Measurements from ENCODE around the gene SP1.
"Not testable (repeated sequence)": the region's sequence is repeated elsewhere in the genome, so short reads cannot be mapped to it uniquely, and the experiment has no call there.

SP1 gene

GRCh38 chr12:53365245-53365904 lies 14.6 kb upstream of the SP1 start:
- no peak for DNase-seq

GRCh38 chr12:53373554-53374133 lies 6.3 kb upstream of the SP1 start:
- DNase-seq, result peak; percentile 24

DNA sequence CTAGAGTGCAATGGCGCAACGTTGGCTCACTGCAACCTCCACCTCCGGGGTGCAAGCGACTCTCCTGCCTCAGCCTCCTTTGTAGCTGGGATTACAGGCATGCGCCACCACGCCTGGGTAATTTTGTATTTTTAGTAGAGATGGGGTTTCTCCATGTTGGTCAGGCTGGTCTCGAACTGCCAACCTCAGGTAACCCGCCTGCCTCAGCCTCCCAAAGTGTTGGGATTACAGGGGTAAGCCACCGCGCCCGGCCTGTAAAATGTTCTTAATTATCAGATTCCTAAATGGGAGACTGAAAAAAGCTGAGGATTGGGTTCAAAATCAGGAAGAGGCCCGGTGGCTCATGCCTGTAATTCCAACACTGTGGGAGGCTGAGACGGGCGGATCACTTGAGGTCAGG lies 5.7 kb upstream of the SP1 start:
- DNase-seq, result not testable (repeated sequence)

DNA sequence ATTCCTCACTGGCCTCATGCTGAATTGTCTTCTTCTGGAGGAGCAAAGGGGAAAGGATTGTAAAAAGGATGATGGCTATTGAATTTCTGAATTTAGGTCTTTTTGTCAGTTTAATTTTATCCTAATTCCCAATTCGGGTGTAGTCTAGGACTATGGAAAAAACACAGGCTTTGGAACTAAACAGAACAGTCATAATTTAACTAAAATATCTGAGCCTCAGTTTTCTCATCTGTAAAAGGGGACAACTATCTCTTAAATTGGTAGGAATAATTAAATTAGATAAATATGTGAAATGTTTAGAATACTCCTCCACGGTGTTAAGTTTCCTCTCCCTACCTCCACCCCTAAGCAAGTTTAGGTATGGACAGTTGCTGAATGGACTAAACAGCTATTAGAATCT lies 3.2 kb upstream of the SP1 start:
- no peak for DNase-seq

DNA sequence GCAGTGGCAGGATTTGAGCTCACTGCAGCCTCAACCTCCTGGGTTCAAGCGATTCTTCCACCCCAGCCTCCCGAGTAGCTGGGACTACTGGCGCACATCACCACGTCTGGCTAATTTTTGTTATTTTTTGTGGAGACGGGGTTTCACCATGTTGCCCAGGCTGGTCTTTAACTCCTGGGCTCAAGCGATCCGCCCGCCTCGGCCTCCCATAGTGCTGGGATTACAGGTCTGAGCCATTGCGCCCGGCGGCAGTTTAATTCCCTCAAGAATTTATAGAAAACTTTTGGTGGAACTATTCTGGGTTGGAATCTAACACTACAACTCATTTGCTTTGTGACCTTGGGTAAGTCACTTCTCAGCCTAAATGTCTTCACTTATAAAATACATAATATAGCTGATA lies 1.8 kb upstream of the SP1 start:
- DNase-seq, result no peak

DNA sequence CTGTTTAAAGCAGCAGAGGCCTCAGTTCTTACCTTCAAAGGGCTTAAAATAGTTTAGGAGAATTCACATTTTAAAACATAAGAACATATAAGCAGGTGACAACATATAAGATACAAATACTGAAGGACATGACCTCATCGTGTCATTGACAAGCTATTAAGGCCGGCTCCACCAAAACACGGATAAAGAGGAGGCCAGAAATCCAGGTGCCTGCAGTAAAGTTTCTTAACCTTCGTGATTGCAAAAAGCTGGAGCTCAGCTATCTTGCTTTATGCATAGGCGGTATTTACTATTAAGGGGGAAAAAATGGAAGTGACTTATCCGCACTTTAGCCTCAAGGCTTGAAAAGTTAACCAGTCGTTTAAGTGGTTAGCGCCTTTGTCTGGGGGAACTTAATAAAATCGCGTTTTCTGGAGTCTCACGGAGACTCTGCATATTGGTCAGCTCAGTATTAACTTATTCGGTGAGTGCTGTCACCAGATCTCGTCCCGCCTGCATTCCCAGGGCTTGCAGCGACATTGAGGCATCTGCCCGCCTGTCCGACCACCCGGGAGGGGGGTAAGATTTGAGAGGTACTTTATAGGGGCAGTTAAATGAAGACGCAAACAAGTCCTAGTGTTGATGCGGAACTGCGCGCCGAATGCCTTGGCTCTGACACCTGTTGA lies 1.1 kb upstream of the SP1 start:
- no peak for DNase-seq

DNA sequence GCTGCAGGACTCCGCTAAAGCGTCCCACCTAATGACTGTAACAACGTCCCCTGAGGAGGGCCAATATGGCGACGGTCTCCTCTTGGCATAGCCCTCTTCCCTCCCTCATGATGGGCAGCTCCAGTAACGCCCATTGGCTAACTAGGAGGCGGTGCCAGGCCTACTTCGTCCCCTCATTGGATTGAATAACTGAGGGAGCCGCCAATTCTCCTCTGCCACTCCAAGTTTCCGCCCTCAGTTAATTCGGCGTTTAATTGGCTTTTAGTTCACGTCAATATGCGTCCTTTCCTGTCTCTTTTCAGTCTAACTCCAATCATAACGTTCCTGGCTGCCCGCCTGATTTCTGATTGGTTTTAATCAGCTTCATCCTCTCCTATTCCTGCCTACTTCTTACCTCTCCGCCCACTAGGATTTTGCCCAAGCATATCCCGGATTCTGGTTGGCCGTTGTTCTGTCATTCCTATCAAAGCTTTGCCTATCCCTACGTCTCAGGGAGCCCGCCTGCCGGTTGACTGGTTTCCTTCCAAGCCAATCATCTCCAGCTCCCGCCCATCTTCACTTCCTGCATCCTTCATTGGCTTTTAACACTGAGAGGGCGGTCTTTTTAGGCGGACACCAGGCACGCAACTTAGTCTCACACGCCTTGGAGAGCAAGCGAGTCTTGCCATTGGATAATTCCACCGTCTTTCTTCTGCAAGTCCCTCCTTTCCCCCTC lies 430 bp upstream of the SP1 start:
- DNase-seq, result peak; percentile 100

- DNase-seq, result peak; percentile 26
Measured at GRCh38 chr12:53380794-53381730, 1.1 kb downstream of the SP1 start.

- DNase-seq, result peak; percentile 66
Measured at GRCh38 chr12:53381731-53382630, 2.0 kb downstream of the SP1 start.

- no peak for DNase-seq
Measured at GRCh38 chr12:53383258-53383657, 3.3 kb downstream of the SP1 start.

DNA sequence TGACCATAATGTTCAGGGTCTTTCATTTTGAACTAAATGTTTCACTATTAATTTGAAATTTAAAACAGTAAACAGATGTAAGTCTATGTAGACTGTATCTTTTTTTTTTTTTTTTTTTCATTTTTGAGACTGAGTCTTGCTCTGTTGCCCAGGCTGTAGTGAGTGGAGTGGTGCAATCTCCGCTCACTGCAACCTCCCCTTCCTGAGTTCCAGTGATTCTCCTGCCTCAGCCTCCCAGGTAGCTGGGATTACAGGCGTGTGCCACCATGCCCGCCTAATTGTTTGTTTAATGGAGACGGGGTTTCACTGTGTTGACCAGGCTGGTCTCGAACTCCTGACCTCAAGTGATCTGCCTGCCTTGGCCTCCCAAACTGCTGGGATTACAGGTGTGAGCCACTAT lies 6.4 kb downstream of the SP1 start:
- DNase-seq, result not testable (repeated sequence)

DNA sequence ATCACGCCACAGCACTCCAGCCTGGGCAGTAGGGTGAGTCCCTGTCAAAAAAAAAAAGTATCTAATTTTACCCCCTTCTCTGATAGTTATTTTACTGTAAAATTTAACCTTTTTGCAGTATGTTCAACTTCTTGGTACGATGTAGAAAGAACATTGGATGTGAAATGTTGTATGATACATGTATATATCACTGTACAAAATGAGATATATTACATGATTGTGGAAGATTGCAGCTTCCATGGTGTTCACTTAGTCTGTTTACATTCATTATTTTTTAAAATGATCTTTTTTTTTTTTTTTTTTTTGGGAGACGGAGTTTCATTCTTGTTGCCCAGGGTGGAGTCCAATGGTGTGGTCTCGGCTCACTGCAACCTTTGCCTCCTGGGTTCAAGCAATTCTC lies 9.0 kb downstream of the SP1 start:
- no peak for DNase-seq

- DNase-seq, result no peak
Measured at GRCh38 chr12:53389702-53390101, 9.7 kb downstream of the SP1 start.

GRCh38 chr12:53391724-53392123 lies 11.7 kb downstream of the SP1 start:
- no peak for DNase-seq

- DNase-seq, result no peak
Measured at GRCh38 chr12:53399896-53400295, 19.9 kb downstream of the SP1 start.

- DNase-seq, result not testable (repeated sequence)
Measured at GRCh38 chr12:53402351-53402750, 22.4 kb downstream of the SP1 start.

GRCh38 chr12:53402871-53403270 lies 22.9 kb downstream of the SP1 start:
- no peak for DNase-seq

- no peak for DNase-seq
Measured at GRCh38 chr12:53410951-53411350, 31.0 kb downstream of the SP1 start.

DNA sequence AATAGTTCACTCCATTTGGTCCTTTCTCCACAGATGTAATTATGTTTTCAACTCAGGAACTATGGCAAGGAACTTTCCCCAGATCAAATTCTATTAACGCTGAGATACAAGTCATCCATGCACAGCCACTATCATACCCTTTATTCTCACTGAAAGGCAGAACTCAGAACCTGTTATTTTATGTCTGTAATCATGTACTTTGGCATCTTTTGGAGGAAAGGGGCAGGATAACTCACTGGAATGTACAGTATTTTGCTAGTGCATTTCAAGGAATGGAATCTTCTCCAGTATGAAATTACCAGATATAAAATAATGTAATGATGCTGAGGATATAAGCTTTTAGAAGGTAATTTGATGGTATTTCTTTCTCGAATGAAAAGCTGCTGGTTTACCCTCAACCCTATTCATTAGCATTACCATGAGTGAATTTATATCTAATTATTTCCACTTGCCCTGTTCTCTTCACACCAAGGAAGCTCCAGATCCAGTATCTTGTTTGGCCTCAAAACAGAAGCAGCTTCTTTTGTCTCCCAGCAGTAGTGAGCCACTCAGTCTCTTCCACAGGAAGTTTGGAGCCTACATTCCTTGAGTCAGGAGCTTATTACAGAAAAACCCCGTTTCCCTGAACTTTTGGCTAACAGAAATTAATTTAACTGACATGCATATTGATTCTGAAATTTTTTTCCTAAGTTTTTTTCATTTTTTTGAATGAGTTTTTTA lies 33.7 kb downstream of the SP1 start:
- DNase-seq, result no peak

DNA sequence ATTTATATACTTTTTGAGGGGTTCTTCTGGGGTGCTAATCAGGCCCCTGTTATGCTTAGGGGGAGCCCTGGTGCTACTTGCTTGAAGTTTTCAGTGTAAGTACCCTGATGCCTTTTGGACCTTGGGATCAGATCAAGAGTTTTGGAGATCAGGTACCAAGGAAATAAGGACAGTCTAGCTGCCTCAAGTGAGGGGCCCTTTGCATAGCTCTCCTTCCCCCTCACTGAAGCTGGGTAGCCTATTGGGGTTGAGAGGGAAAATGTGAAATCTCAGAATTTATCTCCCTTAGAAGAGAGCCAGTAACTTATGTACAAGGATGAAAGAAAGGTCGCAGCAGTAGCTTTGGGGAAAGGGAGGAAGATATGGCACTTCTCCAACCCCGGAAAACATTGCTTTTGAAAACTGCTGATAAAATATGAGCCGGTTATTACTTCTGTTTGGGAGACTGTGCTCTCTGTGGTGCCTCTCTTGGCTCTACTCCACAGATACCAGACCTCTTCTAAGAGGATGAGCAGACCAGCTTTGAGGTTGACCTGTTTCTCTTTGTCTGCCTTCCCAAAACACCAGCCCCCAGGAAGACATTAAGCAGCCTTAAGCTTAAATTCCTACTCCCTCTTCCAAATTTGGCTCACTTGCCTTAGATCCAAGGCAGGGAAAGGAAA lies 34.9 kb downstream of the SP1 start:
- no peak for DNase-seq

Data from activated CD4-positive, alpha-beta T cell treated with anti-CD3 and anti-CD28 coated beads, Interleukin-2, Interleukin-6, amounts not matched to agents 100 ng/mL and 50 ng/mL, durations not matched to agents 16 hours and 8 hours (primary cell).